ENCODE data around the gene PNMA8B.

DNA sequence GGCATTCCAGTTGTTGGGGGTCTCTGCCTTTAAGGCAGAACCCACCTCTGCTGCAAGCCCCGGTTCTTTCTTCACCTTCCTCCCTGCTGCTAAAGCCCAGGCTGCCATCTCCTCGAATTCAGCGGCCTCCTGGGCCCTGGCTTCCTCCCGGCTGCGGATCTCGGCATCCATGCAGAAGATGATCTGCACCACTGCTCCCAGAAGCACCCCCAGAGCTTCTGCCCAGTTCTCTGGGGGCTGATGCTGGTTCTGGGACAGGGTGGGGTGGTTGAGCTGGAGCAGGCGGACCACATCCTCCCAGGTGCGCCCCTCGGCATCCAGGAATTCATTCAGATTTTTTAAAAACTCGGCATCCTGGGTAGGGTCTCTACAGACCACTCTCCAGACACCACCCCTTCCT lies 25.3 kb downstream of the PNMA8B start:
- TF ChIP-seq CTCF (IDR thresholded peaks at IDR 0.05) (no peak), POLR2AphosphoS5 (IDR thresholded peaks at IDR 0.05) (no peak), POLR2A (IDR thresholded peaks at IDR 0.05; ENCODE audit: low read depth) (no peak), EP300 (IDR thresholded peaks at IDR 0.05) (no peak)

All from esophagus muscularis mucosa (tissue), 4 donors.